Prostate gland (tissue), 2 donors: Measurements from ENCODE around the gene TTC14.

Experiments used
- POLR2A ChIP-seq: fragments of 450-650 bp; IDR thresholded peaks from one replicate; pipeline ENCODE4 v1.6.1; 2016; ENCODE audit warnings: antibody characterized with exemption, mild to moderate bottlenecking
- TF ChIP-seq, protein P1 (sequence below), 4 experiments: fragments of 200-600 bp in 2 of 4; fragments of 450-650 bp in 2 of 4; sonication (generic) in 2 of 4; IDR thresholded peaks; 1 replicate in 3 of 4; 2 replicates in 1 of 4; pipeline ENCODE4 v1.5.1; 2016 to 2019; ENCODE audit warnings: antibody characterized with exemption in 4 of 4, mild to moderate bottlenecking in 2 of 4, moderate library complexity in 2 of 4

GRCh38 chr3:180640987-180641386, 39.0 kb downstream of the TTC14 start:
- TF ChIP-seq, protein P1, sequence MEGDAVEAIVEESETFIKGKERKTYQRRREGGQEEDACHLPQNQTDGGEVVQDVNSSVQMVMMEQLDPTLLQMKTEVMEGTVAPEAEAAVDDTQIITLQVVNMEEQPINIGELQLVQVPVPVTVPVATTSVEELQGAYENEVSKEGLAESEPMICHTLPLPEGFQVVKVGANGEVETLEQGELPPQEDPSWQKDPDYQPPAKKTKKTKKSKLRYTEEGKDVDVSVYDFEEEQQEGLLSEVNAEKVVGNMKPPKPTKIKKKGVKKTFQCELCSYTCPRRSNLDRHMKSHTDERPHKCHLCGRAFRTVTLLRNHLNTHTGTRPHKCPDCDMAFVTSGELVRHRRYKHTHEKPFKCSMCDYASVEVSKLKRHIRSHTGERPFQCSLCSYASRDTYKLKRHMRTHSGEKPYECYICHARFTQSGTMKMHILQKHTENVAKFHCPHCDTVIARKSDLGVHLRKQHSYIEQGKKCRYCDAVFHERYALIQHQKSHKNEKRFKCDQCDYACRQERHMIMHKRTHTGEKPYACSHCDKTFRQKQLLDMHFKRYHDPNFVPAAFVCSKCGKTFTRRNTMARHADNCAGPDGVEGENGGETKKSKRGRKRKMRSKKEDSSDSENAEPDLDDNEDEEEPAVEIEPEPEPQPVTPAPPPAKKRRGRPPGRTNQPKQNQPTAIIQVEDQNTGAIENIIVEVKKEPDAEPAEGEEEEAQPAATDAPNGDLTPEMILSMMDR (IDR thresholded peaks at IDR 0.05), result no peak
- no peak for TF ChIP-seq POLR2A
